NCI-H2171 treated with DMSO at 0.1 percent for 48 hours (cell line): Measurements from ENCODE around the gene RETREG1.
"Not testable (repeated sequence)": the region's sequence is repeated elsewhere in the genome, so short reads cannot be mapped to it uniquely, and the experiment has no call there.

Source experiments
- DNase-seq: peaks from one replicate; lab custom pipeline; 2025; lab: John Stamatoyannopoulos, UW

RETREG1 gene

DNA sequence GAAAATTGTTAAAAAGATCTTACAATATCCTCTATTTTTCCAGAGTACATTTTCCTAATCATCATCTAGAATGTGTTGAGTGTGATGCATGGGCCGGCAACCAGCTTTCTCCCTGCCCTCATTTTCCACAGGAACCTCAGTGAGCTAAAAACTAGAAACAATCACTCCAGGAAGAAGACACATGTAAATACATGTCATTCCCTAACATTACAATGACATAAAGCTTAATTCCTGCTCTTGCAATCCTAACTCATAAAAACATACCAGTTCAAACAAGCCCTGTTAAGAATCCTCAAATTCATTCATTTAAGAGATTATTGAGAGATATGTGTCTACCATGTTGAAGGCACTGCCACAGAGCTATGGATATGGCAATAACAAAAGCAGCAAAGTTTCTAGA, 132.7 kb downstream of the RETREG1 start:
- DNase-seq, result no peak

DNA sequence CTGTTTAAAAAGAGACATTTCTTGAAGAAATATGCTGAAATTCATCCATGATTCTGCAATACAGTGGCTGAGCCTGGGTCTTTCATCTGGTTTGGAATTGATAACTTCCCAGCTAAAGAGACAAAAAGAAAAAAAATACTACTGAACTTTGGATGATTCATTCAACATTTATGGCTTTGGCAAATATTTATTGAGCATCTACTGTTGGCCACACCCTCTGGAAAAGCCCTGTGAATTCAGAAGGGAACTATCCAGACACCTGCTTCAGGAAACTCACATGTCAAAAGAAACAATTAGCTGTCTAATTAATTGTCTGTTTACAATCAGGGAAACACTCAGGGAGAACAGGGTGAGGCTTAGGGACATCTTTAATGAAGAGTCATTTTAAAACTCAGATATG, 133.4 kb downstream of the RETREG1 start:
- DNase-seq, result no peak

DNA sequence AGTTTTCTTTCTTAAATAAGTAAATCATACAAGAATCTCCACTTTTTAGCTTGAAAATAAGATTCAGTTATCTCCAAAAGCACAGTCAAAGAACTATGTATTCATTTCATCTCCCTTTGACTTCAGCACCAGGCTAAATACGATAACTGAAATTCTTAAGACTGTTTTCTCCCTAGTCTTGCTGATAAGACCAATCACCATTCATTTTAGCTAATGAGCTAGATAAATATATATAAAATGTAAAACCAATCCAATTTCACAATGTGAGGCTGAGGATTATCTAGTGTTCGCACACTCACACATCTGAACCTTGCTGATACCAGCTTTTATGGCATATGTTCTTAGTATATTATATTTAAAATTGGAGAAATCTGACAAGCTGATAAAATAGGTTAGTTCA, 133.9 kb downstream of the RETREG1 start:
- DNase-seq, result no peak

DNA sequence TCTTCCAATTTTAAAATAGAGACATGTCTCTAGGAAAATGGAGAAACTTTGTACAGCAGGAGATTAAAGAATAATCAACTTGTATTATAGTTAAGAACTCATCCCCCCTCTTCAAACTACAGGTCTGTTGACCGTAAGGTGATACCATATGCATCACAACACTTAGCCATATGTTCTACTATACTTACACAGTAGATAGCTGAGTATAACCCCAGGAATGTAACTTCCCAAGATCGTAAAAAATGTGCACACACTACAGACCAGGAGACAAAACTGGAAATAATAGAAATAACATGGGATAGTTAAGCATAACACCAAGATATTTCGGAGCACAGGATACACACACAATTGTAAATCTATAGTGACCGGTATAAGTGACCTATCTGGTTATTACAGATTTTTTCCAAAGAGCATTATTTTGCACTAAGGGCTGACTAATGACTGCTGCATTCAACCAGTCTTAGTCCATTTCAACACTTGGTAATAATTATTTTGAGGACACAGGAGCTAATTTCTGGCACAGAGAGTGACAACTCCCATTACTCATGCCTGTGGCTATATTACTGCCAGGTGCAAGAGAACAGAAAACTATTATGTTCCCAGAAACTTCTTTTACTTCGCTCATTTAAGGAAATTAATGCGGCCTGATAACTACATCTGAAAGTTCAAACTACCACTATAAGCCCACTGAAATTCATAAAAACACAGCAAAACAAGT, 135.8 kb downstream of the RETREG1 start:
- peak; percentile 58 for DNase-seq

DNA sequence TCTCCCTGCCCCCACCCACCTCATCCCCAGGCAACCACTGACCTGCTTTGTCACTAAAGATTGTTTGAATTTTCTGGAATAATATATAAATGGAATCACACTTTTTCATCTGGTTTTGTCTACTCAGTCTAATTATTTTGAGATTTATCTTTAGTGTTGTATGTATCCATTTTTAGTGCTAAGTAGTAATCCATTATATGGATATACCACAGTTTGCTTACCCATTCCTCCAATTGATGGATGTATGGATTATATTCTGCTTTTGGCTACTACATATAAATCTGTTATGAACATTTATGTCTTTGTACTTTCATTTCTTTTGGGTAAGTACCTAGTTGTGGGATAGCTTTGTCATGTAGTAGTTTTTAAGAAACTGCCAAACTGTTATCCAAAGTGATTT, 136.7 kb downstream of the RETREG1 start:
- DNase-seq, result no peak

DNA sequence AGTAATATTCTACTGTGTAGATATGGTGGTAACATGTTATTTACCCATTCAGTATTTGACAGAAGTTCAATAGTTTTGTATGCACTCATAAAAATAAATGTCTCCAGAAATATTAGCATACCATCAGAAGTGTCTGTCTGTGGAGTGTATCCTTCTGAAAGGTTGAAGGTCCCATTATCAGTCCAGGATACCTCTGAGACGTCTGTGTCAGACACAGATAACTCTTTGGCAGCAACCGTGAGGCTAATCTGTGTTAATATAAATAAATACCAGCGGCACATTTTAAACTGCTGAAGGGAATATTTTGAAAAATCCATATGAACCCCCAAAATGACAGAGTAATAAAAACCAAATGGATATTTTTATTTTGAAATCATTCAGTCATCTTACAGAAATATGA, 139.3 kb downstream of the RETREG1 start:
- DNase-seq, result no peak

DNA sequence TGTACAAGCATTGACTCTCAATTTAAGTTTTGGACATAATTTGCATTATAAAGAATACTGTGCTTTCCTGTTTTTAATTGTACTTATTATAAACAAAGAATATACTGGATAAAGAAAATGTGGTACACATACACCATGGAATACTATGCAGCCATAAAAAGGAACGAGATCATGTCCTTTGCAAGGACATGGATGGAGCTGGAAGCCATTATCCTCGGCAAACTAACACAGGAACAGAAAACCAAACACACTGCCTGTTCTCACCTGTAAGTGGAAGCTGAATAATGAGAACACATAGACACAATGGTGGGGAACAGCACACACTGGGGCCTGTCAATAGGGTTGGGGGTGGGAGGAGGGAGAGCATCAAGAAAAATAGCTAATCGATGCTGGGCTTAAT, 140.4 kb downstream of the RETREG1 start:
- DNase-seq, result not testable (repeated sequence)

DNA sequence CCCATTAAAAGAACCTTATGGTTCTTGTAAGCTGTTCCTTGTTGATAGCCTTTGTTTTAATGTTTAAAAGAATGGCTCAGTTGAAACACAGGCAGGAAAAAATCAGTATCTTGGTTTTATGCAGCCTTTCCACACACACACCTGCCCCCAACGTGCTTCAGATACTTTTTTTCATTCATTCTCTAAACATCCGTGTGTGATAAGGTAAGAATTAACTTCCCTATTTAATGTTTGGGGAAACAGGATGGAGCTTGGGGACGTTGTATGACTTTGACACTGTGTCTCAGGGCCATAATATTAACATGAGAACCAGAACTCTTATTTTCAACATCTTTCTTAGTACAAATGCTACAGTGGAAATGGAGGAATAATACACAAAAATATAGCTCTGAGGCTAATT, 145.4 kb downstream of the RETREG1 start:
- DNase-seq, result no peak

DNA sequence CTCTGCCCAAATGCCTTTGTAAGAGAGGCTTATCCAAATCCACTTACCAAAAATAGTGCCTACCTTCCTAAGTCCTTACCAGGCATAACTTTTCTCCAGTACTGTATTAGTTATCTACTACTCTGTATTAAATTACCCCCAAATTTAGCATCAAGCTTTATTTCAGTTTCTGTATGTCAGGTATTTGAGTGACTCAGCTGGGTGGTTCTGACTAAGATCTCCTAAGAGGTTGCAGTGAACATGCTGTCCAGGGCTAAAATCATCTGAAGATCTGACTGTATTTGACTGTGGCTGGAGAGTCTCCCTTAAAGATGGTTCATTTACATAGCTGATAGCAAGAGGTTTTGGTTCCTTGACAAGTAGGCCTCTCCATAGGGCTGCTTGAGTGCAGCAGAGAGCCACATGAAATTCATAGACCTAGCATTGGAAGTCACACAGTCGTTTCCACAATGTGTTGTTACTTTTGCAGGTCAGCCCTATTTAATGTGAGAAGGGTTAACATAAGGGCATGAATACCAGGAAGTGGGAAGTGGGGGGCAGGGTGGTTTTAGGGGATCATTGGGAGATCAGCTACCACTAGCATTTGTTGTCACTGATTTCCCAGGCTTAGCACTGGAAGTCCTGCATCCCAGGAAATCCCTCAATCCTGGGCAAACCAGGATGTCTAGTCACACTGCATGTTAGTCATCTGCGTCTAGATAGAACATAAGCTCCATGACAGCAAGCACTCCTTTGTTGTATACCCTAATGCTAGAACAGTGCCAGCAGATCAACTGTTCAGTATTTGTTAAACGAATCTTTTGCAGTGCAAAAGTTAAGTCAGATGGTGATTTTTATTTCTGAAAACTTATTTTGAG, 149.2 kb downstream of the RETREG1 start:
- no peak for DNase-seq

DNA sequence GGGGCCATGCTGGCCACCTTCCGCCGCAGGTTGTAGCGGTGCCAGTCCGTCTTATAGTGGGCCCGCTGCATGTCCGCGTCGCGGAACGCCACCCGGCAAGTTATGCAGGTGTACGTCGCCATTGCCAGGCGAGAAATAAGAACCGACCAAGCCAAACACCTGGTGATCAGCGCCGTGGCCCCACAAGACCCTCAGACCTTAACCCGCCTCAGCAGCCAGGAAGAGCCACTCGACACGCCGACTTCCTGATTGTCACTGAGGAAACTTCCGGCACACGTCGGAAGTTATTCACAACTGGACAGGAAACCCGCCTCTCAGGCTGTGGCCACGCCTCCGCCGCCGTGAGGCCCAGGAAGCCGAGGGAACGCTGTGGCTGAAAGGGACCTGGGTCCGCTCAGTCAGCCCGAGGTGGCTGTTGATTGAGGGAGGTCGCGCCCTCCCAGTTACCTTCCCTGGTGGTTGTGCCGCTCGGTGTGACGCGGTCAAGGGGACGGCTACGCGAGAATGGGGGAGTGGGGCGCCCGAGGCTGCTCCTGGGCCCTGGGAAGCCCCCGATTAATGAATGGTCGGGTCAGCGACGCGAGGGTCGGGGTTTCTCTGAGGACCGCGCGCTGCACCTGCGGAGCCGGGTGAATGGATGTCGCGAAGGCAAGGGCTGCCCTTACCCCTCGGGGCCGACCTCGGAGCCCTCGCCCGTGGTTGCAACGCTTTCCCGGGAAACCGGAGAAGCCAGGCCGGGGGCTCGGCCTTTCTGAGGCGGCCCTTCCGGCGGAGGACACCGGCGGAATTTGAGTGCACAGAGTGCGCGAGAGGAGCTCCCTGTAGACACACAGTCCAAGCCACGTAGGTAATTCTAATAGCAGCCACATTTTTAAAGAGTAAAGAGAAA, 151.0 kb downstream of the RETREG1 start, which contains the start of gene ZNF622:
Gene ZNF622 (minus strand): TSS at position 257 of the 889 bp plus-strand sequence. CDS start 135 bp downstream, at position 122.
- DNase-seq, result peak; percentile 92

DNA sequence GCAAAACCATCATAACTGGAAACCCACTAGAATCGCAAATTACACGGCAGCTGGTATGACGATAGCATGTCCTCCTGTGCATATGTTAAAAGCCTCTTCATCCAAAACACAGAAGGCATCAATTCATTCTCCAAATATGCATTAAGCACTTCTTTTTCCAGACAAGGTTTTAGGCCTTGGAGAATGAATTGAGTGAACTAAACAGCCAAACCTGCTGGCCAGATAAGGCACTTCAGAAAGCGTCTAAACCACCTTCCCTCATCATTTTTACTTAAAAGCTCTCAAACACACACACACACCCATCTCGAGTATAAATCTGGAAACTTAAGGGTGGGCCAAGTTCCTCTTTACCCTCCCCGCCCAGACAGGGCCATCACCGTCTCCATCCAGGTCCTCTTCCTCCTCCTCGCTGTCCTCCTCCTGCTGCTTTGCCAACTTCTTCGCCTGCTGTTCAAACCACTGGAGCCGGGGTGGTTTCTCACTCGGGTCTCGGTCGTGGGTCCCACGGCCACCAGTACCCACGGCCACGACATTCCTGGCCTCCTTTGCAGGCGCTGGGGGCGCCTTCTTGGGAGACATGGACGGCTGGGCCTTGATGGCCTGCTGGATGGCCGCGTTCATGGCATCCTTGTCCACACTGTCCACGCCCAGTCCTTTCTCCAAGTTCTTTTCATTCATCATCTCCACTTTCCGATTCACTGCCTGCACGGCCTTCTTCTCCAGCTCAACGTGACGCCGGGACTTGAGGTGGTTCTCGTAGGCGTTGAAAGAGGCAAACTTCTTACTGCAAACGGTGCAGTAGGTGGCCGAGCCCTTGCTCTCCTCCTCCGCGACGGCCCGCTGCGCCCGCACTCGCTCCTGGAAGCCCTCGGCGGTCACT, 151.9 kb downstream of the RETREG1 start:
- no peak for DNase-seq

DNA sequence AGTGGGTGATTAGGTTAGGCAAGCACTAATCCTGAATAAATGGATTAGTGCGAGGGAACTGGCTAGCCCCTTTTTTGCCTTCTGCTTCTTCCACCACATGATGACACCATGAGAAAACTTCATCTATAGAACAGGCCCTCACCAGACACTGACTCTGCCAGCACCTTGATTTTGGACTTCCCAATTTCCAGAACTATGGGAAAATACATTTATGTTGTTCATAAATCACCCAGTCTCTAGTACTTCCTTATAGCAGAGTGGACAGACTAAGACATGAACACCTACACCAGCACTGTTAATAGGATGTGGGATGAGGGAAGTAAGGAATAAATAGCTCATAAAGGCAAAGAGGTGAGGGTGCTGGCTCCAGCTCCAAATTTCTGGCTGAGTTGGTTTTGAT, 152.6 kb downstream of the RETREG1 start:
- no peak for DNase-seq

DNA sequence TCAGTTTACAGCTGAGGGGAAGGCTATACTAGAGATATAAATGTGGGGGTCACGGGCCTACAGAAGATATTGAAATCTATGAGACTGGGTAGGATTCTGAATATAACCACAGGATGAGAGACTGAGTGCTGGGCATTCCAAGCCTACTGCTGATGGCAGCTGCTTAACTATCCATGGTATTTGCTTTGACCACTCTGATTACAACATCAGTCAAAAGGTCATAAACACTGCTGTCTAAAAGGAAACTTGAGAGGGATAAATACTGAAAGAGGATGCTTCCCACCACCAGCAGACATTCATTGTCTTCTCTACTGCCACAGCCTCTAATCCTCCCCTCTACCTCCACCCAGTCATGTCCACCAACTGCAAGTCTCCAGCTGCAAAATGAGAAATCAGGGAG, 155.0 kb downstream of the RETREG1 start:
- DNase-seq, result no peak

DNA sequence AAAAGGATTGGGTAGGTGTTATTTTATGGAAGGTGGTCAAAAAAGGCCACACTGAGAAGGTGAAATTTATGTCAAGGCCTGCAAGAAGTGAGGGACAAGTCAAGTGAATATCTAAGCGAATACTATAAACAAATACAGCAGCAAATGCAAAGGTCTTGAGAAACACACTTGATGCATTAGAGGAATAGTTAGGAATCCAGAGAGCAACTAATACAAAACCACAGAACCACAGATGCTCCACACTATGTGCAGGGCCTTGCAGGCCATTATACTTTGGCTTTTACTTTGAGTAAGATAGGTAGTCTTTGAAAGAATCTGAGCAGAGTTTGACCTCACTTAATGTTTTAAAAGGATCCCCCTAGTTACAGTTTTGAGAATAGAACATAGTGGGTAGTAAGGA, 155.8 kb downstream of the RETREG1 start:
- DNase-seq, result no peak

DNA sequence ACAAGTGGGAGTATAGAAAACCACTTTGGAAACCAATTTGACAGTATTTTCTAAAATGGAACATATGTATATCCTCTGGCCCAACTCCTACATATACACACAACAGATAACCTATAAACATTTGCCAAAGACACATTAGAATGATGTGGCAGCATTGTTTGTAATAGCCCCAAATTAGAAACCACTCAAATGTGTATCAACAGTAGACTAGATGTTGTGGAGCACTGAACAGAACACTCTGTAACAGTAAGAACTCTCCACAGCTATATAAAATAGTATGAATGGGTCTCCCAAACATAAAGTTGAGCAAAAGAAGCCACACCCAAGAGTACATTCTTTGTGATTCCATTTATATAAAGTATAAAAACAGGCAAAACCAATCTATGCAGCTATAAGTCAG, 157.3 kb downstream of the RETREG1 start:
- no peak for DNase-seq

DNA sequence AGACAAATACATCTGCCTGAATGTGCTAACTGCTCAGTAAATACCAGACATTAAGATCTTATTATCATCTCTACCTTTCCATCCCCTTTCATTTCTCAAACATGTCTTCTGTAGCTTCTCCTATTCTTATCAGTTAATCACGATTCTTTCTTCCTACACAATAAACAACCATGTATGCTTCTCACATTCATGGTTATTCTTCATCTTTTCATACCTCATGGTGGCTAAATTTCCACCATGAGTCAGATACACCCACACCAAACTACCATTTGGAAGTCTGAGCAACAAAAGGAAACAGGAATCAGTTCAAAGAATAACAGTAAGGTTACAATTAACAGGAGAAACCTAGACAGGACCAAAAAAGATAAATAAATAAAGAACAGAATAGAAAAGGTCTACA, 158.9 kb downstream of the RETREG1 start:
- DNase-seq, result no peak

DNA sequence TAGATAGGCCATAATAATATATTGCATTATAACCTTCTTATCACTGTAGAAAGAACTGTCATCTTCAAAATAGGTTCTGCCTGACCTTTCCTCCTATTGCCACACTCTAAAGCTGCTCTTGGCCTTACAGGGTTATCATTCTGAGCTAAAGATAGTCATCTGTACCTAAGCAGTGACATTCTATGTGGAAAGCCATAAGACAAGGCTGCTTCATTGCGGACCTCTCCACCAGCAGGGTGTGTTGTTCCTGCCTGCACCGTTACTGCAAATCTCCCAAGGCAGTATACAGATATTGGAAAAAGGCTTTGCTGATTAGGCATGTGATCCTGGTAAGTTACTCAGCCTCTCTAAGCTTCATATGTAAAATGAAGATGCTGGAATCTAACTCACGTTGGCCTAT, 159.3 kb downstream of the RETREG1 start:
- DNase-seq, result no peak

DNA sequence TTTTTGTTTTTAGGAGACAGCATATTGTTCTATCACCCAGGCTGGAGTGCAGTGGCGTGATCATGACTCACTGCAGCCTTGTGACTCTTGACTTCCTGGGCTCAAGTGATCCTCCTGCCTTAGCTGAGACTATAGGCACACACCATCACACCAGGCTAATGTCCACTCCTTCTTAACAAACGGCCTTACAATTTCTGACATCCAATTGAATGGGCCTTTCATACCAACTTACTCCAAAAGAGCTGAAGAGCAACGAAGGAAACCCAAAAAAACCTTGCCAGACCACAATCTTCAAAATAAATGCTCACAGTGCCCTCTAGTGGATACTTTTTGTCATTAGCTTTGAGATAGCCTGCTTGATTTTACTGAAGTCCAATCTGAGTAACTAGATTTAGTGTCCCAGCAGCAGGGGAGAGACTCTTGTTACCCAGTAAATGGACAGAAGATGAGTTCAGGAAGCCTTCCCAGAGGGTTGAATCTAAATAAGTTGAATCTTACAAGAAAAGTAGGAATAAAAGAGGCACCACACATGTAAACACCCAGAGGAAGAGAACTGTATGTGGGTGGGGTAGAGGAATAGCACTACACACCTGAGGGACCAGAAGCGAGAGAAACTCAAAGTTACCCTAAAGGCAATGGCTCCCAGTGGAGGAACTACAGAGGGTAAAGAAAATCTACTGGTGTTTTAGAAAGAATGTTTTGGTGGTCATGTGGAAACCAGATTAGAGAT, 160.5 kb downstream of the RETREG1 start:
- DNase-seq, result peak; percentile 79

DNA sequence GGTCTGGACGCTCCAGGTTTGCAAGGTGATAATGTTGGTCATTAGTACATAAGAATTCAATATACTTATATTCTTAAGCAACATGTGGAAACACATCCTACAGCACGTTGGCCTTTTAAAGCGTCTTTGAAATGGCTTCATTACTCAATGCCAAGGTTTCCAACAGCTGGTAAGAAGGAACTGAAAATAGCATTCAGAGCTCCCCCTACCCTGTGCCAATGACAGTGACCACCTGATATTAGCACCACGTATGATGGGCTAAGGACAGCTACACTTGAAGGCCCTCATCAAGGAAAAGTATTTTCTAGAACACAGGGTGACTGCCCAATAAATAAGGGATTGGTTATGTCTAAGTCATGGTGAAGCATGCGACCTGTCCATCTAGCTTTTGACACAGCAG, 161.1 kb downstream of the RETREG1 start:
- no peak for DNase-seq

DNA sequence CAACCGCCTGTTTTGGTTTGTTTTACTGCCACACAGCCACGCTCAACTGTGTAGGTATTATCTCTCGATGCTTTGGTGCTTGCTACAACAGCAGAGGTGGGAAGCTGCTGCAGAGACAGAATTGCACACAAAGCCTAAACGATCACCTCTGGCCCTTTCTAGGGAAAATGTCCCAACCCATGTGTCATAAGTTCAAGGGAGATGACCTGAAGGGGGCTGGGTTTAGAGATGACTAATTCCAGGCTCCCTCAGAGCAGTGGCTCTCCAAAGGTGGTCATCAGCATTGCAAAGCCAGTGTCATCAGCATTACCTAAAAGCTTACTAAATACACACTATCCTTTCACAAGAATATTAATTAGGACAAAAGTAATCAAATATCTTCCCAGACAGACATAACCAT, 162.1 kb downstream of the RETREG1 start:
- no peak for DNase-seq

DNA sequence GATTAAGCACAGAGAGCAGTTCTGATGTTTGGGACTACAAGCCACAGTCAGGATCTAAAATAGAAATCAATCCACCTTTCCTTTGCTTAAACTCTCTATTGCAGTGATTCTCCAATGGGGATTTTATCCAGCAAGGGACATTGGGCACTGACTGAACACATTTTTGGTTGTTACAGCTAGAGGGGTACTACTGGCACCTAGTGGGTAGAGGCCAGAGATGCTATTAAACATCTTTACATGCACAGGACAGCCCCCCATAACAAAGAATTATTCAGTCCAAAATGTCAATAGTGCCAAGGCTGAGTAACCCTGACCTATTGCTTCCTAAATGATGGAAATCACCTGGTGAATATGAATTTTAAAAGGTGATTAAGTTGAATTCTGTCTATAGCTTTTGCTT, 163.2 kb downstream of the RETREG1 start:
- no peak for DNase-seq
